Stimulated activated naive CD4-positive, alpha-beta T cell (primary cell): ENCODE data around the gene EHF.

ENCODE experiments used
- DNase-seq, 6 experiments: peaks; one replicate each; lab custom pipeline; 2025; lab: John Stamatoyannopoulos, UW

The EHF gene

GRCh38 chr11:34625576-34625975 is 4.7 kb downstream of the EHF start:
- DNase-seq = no peak

DNA sequence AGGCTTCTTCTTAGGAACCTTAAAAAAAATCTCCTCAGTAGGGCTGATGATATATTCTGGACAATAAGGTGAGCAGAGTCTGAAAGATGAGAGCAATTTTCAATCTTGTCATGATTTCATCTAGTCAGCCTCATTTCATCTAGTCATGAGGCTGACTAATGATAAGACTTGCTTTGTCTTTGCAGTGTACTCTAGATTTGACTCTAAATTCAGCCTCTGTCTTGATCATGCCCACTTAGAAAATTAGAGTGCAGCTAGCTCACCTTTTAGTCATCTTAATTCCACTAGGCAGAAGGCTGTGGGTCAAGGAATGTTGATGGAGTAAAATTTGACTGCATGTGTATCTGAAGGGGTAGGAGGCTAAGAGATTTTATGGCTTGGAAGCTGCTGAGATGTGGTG is 5.5 kb downstream of the EHF start:
- DNase-seq = no peak

DNA sequence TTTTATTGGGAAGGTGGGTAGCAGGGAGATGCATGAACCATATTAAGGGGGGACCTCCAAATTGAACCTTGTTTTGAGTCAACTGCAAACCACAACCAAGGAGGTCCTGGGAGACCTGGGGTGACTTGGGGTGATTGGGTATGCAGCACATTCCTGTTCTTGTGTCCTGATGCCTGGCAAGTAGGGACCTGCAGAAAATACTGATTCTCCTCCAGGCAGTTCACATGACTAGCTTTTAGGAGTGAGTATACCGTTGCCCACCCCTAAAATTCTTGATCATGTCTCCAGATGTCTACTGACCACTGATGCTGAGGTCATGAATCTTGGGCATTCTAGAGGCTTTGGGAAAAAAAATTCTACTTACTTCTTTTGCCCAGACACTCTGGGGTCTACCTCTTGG is 6.3 kb downstream of the EHF start:
- DNase-seq = no peak

DNA sequence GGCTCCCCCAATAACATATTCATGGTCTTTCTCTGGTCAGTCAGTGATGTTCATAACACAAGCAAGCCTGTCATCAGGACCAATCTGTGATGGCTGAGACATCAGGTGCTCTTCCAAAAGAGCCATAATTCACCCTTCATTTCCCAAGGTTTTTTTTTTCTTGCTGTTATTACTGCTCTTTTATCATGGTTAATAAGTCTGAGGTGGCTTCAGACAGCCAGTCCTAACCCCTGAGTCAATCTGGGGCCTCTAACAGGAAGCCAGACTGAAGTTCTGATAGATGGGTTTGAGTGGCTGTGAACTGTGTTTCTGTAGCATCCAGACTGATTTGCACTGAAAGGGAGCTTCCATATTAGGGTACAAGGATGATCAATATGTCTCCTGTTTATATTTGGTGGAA is 8.8 kb downstream of the EHF start:
- no peak for DNase-seq

- no peak for DNase-seq
These were observed 9.7 kb downstream of the EHF start for GRCh38 chr11:34630544-34630943.

DNA sequence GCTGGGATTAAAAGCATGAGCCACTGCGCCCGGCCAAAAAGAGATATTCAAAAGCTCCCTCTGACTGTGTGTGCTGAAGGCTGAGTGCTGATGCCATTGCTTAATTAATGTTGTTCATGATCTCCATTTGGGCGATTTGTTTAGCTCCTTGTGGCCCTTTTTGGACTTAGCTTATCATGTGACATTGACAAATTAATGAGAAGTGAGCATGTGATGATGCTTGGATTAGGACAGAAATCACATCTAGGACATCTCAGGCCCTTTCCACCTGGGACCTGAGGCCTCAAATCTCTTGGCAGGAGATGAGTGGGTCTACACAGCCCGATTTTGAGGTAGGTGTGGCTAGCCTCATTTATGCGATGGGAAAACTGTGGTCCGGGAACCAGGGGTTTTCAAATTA is 10.4 kb downstream of the EHF start:
- no peak for DNase-seq

DNA sequence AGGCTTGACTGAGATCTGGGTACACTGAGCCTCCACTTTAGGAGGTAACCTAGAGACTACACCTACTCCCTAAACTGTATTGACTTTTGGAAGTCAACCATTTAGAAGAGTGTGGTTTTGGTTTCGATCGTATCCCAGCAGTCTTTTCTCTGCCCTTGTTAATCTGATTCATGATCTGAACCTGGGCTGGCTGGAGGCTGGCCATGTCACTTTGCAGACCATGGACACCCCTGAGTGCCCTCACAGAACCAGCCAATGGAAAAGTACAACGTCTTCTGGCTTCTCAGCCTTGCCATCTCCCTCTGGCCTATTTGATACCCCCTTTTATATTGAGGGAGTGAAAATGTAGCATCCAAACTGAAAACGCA is 10.8 kb downstream of the EHF start:
- no peak for DNase-seq

- DNase-seq = no peak
These were observed 11.4 kb downstream of the EHF start for GRCh38 chr11:34632105-34632791.

- no peak for DNase-seq
These were observed 12.7 kb downstream of the EHF start for GRCh38 chr11:34633640-34633989.

DNA sequence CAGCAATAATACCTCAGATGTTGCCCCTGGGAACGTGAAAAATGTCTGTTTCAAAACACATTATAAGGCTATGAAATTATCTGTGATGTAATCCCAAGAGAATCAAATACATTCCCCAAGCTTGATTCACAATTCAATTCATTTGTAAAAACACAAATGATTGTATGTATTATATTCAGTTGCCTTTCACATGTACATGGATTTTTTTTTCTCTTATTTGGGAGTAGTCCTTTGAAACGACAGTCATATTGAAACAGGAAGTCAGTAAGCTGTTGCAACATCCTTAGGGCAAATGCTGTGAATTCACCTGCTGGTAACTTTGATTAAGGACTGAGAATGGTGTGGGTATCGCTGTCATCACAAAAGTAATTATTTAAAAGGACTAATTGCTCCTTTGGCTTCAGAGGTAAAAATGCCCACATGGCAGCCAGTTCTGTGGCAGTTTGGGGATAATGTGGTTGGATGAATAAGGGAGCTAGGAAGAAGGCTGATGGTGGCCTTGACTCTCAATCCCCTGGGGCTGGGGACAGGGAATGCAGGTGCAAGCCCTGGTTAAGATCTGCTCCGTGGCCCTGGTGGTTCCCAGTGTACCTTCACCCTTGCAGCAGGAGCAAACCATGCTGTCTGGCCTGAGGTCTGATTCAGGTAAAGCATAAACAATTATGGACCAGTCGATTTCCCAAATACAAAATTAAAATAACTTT is 13.2 kb downstream of the EHF start:
- DNase-seq = no peak

DNA sequence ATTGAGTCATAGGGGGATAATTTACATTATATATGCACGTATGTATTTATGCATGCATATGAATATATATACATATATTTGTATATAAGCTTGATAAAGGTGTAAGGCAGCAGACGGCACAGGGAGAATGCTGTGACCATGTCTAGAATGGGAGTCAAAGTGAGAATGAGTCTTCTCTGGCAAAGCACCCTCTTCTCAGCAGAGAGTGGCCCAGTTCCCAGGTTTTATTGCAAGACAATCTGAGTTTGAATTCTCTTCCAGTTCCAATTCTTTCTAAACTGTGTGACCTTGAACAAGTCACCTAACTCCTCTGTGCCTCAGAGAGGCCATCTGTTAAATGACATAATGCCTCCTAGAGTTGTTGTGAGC is 13.8 kb downstream of the EHF start:
- no peak for DNase-seq

DNA sequence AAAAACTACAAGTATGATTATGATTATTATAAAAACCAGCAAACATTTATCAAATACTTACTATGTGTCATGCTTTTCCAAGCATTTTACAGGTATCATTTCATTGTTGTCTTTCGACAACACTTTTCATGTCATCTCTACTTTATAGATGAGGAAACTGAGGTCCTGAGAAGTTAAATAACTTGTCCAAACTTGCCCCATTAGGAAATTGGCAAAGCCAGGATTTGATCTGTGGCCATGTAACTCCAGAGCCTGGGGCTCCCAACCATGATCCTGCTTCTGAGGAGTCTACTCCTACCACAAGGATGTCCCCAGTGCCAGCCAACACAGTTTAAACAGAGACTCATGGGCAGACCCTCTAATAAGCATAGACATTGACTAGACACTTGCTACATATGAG is 15.2 kb downstream of the EHF start:
- DNase-seq = no peak

DNA sequence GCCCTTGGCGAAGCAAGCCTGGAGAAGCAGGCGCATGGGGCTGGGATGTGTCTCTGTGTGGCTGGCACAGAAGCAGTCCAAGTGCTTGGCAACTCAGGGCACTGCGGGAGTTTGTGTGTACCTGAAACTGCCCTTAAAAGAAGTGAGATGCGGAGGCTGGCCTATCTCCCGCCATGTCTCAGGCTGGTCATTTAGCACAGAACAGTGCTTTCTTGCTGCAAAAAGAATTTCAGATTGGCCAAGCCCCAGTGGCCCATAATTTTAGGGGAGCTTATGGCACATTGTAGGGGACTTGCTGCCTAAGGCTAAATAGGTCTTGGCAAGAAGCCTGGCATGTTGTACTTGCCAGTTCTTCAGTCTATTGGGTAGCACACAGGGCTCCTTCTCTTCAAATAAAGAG is 16.4 kb downstream of the EHF start:
- no peak for DNase-seq

- DNase-seq = no peak
These were observed 18.0 kb downstream of the EHF start for GRCh38 chr11:34638897-34639296.

DNA sequence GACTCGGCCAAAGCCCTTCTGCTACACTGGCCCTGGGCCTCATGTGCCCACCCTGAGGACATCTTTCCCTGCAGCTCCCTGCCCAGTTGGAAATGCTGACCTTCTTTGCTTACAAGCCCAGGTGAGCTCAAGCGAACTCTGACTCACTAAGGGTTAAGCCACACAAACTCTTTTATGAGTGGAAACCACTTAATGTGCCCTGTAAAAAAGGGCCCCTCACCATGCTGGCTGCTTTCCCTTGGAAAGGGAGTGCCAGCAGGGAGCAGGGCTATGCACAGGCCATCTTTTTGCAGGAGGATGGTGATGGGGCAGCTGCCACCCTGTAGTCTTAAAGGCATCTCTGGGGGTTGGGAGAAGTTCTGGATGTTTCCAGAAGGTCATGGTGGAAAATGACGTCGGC is 18.7 kb downstream of the EHF start:
- DNase-seq = no peak

DNA sequence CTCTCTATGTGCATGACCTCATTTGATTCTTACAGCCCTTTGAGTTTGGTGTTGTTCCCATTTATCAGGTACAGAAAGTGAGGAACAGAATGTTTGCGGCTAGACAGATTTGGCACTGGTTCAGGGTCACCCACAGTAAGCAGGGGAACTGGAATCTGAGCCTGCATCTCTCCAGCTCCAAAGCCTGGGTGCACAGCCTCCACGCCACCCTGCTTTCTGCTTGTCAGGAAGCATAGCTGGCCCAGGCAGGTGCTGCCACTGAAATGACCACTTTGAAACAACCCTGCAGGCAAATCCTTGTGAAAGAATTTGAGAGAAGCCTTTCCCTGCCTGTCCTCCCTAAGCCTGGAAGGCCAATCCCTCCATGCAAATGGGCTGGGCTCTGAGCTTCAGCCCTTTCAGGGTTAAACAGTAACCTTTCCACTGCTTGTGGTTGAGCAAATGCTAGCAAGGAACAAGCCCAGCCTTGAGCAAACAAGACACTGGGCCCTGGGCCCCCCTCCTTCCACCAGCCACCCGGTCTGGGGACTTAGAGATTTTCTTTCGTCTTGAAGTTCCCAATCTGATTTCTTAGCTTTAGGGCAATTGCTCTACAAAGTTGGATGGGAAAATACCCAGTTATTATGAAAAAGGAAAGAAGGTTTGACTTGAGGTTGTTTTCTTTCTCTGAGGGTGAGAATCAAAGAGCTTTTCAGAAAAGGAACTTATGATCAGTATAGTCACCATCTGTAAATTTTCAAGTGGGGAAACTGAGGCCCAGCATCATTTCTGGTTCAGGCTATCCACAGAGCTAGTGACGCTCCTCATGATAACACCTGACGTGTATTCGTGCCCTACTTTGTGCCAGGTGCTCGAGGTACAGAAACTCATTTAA is 19.4 kb downstream of the EHF start:
- DNase-seq = no peak

DNA sequence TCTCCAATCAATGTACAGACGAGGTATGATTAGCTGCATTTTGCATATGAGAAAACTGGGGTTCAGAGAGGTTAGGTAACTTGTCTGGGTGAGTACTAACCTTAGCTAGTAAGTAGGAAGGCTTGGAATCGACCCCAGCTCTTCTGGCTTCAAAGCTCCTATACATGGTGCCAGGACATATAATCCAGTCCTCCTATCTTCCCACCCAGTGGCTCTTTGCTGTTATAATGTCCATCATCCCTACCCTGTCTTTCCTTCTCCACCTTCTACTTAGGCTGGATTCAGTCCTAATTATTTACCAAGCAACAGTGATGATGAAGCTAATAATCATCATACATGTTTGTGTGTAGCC is 20.0 kb downstream of the EHF start:
- DNase-seq = no peak

DNA sequence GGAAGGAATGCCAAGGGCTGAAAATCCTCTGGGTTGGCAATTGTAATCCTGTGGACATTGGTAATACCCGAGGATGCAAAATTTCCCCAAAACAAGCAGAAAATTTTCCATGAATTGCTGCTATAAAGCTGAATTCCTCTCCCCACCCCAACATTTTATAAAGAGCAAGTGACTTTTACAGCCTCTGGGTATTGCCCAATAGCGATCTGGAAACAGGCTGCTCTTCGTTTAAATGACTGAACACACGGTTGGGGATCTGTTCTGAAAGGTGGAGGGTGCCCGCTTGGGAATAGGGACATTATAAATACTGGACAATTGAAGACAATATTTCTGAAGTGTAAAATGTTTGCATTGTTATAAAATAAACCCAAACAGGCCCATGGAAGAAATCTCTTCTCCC is 20.6 kb downstream of the EHF start:
- DNase-seq = no peak

DNA sequence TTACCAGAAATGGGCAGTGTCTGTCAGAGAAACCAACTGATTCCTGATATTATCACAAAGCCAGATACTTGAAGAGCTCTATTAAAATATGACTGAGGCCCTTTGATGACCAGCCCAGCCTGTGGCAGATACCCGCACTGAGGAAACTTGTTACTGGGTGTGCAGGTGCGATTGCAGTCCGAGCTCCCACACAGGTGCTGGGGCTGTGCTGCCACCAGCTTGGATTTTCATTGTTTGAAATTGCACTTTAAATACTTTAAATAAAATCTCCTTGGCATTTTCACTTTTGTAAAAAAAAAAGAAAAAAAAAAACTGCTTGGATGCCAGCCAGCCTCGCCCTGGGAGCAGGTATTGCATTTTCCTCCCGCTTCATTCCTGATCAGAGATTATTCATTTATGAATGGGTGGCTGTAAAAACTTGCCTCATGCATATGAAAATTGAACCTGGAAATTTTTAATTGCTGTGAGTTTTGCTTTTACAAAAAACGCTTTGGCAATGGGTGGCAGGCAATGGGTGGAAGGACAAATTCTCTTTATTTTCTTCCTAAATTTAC is 21.2 kb downstream of the EHF start:
- no peak for DNase-seq

DNA sequence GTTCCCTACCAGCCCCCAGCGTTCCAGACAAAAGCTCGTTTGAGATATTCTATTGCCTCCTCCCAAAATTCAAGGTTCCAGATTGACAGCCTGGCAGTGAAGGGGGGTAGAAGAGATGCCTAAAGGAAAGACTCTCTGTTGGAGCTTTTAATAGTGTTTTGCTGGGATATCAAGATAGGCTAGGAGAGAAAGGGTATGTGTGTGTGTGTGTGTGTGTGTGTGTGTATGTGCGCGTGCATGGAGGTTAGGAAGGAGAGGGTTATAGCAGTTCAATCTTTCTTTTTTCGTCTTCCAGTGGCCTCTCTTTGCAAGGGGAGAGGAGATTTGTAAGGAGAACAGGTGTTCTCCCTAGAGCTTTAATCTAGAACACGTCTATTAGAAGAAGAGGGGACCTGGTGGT is 22.0 kb downstream of the EHF start:
- DNase-seq = no peak

GRCh38 chr11:34643311-34643710 is 22.4 kb downstream of the EHF start:
- no peak for DNase-seq

GRCh38 chr11:34643846-34644245 is 23.0 kb downstream of the EHF start:
- no peak for DNase-seq
